Inferior parietal cortex (tissue), 1 donor: Measurements from ENCODE around the gene PTPRM.

Source experiments
- DNase-seq: peaks from one replicate; pipeline ENCODE4 v3.0.0-alpha.2; 2016; ENCODE audit errors: extremely low spot score

PTPRM gene

GRCh38 chr18:8324343-8325065, 757.4 kb downstream of the PTPRM start:
- DNase-seq: no peak

- no peak for DNase-seq
Observed at GRCh38 chr18:8326763-8327394, 759.8 kb downstream of the PTPRM start.

GRCh38 chr18:8328126-8328525, 761.0 kb downstream of the PTPRM start:
- no peak for DNase-seq

GRCh38 chr18:8329186-8329771, 762.2 kb downstream of the PTPRM start:
- no peak for DNase-seq

- no peak for DNase-seq
Observed at GRCh38 chr18:8330575-8330974, 763.5 kb downstream of the PTPRM start.

- DNase-seq: no peak
Observed at GRCh38 chr18:8332286-8332685, 765.2 kb downstream of the PTPRM start.

GRCh38 chr18:8333961-8334360, 766.8 kb downstream of the PTPRM start:
- no peak for DNase-seq

GRCh38 chr18:8337211-8337610, 770.1 kb downstream of the PTPRM start:
- DNase-seq: no peak

- no peak for DNase-seq
Observed at GRCh38 chr18:8339210-8339609, 772.1 kb downstream of the PTPRM start.

GRCh38 chr18:8339952-8340351, 772.8 kb downstream of the PTPRM start:
- DNase-seq: no peak

GRCh38 chr18:8341481-8342230, 774.5 kb downstream of the PTPRM start:
- DNase-seq: no peak

GRCh38 chr18:8348051-8348720, 781.1 kb downstream of the PTPRM start:
- no peak for DNase-seq

- no peak for DNase-seq
Observed at GRCh38 chr18:8349608-8350323, 782.6 kb downstream of the PTPRM start.

GRCh38 chr18:8350628-8351027, 783.5 kb downstream of the PTPRM start:
- no peak for DNase-seq

- no peak for DNase-seq
Observed at GRCh38 chr18:8351161-8351560, 784.0 kb downstream of the PTPRM start.

GRCh38 chr18:8354304-8354703, 787.2 kb downstream of the PTPRM start:
- DNase-seq: no peak

- no peak for DNase-seq
Observed at GRCh38 chr18:8356001-8356400, 788.9 kb downstream of the PTPRM start.

- no peak for DNase-seq
Observed at GRCh38 chr18:8357320-8357719, 790.2 kb downstream of the PTPRM start.

GRCh38 chr18:8358033-8358765, 791.1 kb downstream of the PTPRM start:
- no peak for DNase-seq

- DNase-seq: no peak
Observed at GRCh38 chr18:8359076-8359475, 792.0 kb downstream of the PTPRM start.

GRCh38 chr18:8359481-8359880, 792.4 kb downstream of the PTPRM start:
- no peak for DNase-seq
